HG02588 (cell line): ENCODE data around the gene EDN2.

Experiments
- ATAC-seq: cut with Tn5 transposase; IDR thresholded peaks from one replicate; pipeline ENCODE4 v1.9.1; 2021; ENCODE audit warnings: mild to moderate bottlenecking, moderate library complexity; ENCODE audit not compliant: unreplicated experiment

Gene EDN2

DNA sequence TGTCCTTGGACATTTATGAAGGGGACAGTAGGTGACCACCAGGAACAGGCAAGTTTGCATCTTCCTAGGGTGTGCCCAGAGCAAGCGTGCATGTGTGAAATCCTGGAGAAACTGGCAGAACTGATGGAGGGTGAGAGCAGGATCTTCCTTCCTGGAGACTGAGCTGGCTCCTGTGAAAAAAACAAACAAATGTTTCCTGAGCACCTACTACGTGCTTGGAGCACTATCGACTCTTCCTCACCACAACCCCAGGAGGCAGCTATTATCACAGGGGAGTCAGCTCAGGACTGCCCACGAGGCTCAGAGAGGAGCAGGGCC lies 1.5 kb upstream of the EDN2 start:
- ATAC-seq, result no peak

DNA sequence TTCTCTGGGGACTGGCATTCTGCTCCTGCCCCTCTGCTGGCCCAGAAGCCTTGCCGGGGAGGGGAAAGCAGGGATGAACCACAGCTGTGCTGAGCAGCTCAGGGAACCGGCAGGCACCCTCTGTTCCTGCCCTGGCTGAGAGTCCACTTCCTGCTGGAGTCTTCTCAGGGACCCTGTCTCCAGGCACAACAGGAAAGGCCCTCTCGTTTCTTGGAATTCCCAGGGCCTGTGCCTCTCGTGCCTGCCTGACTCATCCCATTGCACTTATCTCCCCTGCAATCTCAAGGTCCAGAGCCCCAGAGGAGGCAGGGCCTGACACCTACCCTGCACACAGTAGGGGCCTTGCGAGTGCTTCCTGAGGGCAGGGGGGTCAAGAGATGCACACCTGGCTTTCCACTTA lies 1.1 kb upstream of the EDN2 start:
- ATAC-seq, result no peak

- no peak for ATAC-seq
Observed at GRCh38 chr1:41483960-41484401, 502 bp downstream of the EDN2 start.

DNA sequence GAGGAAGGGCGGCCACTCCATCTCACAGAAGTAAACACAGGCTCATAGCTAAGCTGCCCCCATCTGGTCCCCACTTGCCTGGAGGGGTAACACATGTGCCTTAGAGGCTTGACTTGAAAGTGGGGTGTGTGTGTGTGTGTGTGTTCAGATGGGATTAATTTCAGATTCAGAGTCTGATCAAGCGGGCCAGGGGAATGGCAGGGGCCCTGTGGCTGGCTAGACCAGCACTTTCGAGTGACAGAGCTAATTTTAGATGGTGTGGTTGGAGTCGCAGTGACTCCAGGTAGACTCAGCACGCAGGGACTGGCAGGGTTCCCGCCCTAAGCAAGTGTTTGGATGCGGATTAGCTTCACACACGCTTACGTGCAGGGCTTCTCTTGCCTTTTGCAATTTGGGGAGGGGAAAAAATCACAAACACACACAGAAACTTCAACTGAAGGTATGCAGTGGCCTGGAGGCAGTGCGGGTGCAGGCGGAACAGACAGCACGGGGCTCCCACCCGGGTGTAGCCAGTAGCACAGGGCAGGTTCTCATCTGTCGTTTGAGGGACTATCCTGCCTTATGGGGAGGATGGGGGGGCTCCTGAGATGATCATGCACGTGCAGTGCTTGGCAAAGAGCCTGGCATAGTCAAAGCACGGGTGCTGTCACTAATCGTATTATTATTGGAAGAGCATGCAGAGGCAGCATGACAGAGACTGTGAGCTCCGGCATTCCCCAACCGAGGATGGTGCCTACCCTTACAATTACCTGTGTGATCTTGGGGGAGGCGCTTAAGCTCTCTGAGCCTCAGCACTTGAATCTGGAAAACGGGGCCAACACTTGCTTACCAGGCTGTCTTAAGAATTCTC lies 1.3 kb downstream of the EDN2 start:
- ATAC-seq, result no peak

GRCh38 chr1:41482001-41482765 lies 2.3 kb downstream of the EDN2 start:
- ATAC-seq, result no peak

DNA sequence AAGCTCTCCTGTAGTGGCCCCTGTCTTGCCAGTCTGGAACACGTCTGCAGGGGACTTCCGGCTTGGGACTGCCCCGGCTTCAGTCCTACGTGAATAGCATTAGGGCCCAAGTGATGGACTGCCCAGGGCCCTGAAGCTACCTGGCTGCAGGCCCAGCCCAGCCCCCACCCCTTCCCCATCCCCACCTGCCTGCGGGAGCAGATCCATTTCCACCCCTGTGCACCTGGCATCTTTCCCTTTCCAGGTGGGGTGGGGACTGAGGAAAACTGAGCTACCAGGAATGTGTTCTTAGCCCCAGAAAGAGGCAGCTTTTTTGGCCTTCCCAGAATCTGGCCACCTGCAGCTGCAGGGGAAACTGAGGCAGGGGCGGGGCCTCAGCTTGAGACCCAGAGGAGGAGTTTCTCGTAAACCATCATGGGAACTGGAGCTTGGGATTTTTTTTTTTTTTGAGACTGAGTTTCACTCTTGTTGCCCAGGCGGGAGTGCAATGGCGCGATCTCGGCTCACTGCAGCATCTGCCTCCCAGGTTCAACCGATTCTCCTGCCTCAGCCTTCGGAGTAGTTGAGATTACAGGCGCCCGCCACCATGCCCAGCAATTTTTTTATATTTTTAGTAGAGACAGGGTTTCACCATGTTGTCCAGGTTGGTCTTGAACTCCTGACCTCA lies 3.2 kb downstream of the EDN2 start:
- ATAC-seq, result no peak

- no peak for ATAC-seq
Observed at GRCh38 chr1:41480204-41481108, 4.0 kb downstream of the EDN2 start.

GRCh38 chr1:41479808-41480160 lies 4.7 kb downstream of the EDN2 start:
- no peak for ATAC-seq

DNA sequence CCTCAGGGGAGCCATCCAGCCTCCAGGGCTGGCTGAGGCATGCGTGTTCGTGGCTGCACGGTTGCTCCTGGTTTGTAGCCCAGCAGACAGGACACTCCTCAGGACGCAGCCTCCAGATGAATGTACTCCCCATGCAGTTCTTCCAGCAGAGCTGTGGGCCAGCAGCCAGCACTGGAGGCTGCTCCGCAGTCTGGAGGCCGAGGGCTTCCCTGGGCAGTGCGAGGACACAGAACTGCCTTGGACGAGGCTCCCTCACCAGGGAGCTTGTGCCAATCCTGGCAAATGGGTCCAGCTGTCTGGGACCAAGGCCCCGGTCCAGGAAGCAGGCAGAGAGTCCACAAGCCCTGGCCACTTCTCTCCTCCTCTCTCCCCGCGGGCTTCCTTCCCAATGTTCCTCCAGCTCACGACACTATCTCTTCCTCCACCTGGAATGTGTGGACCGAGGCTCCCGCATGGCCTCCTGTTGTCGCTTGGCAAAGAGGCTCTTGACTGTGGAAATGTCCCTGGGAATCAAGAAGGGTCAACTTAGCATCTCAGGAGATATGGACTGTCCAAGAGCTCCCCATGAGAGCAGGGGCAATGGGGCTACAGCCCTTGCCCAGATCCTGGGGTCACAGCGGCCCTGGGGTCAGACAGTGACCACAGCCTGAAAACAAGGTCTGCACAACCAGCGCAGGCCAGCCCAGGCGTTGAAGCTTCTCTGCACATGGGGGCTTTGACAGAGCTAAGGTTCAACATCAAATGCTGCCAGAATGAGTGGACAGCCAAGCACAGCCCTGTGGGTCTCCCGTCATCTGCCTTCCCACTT lies 5.3 kb downstream of the EDN2 start:
- no peak for ATAC-seq

DNA sequence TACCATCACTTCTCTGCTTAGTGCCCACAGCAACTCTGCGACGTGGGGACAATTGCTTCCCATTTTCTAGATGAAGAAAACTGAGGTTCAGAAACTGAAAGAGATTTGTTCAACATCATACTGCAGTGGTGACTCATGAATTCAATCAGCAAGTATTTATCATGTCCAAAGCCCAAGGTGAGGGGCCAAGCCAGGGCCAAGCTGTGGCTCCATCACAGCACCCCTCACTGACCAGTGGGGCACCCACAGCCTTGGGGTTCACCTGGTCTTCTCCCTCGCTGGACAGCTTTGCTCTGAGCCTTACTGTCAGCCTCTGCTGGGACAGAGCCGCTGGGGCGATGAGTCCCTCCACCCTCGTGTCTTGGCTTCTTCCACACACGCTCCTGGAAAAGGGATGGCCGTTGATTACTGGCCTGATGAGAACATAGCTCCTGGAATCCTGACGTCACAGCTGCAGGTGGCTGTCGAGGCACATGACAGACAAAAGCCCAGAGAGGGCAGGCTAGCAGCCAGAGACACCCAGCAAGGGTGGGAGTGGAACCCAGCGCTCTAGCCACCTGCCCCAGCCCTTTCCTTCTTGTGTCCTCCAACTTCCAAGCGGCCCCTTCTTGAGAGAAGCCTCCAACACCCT lies 6.2 kb downstream of the EDN2 start:
- ATAC-seq, result no peak

DNA sequence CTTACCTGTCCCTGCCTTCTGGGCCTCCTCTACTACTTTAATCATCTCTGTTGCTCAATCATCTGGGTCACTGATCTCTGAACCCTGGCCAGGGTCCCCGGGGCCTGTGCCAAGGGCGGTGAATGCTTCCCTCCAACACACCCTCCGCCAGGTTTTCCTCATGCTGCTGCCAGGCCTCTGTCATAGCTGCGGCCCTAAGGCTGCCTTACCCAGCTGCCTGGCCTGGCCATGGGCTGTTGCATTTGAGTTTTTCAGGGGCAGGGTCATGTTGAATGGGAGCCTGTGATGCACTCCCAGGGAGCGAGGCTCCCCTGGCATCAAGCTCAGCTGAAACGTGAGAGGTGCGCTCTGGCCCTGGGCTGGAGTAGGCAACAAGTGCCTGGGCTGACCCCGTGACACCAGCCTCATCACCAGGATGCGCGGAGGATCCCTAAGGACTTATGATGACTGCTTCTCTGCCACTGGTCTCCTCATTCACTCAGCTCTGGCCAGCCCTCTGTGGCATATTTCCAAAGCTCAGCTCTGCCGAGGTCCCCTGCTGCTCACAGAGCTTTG lies 7.6 kb downstream of the EDN2 start:
- ATAC-seq, result no peak

GRCh38 chr1:41475859-41476567 lies 8.5 kb downstream of the EDN2 start:
- ATAC-seq, result no peak

DNA sequence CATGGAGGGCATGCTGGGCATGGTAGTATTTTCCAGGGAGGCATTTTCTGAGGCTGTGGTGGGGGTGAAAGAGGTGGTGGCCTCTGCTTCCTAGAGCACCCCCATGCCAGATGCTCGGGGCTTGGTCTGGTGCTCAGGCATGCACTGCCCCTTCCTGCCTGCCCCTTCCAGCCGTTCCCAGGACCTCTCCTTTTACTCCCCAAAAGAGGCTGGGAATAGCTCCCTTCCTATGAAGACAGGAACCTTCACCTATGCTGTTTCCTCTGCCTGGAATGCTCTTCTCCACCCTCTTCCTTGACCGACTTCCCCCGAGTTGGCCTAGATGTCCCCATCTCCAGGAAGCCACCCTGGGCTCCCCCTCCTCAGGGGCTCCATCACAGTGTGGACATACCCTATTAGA lies 9.1 kb downstream of the EDN2 start:
- ATAC-seq, result no peak

GRCh38 chr1:41474490-41475271 lies 9.8 kb downstream of the EDN2 start:
- ATAC-seq, result no peak

DNA sequence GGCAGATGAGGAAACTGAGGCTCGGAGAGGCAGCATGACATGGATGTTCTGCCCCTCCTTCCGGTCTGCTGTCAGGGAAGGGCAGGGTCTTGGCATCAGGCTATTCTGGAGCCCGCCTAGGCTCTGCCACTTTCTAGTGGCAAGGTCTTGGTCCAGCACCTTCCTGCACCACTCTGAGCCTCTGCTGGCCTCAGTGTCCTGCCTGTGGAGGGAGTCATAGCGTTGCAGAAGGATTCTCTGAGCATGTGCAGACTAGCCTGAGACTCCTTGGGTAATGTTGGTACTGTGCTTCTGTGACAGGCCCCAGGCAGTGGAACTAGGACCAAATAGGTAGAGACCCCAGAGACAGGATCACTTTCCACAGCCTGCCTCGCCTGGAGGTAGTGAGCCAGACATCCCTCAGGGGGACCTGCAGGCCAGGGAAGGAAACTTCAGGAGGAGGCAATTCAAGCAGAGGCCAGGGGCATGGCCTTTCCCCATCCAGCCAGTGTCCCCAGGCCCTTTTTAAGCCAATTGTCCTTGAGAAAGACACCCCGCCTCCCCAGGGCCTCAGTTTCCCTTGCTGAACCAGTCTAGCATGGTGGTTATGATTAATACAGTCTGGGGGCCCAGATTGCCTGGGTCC lies 10.6 kb downstream of the EDN2 start:
- ATAC-seq, result no peak

DNA sequence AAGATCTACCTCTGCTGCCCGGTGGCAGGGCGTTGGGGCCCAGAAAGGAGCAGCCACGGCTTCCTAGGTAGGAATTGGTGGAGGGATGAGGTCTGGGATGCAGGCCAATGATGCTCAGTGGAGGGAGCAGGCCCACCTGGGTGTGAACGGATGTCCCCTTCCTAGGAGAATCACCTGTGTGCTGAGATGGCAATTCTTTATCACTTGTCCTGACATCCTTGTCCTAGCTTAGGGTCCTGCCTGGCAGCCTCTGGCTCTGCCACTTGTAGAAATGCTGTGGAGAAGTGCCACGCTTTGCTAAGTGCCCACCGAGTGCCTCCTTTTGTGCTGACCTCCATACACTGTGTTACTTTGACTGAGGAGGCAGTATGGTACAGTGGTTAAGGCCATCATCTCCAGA lies 12.8 kb downstream of the EDN2 start:
- ATAC-seq, result no peak

- no peak for ATAC-seq
Observed at GRCh38 chr1:41469706-41470105, 14.8 kb downstream of the EDN2 start.
